NCI-H526 treated with DMSO at 0.1 percent for 48 hours (cell line): ENCODE results near the gene OXSR1.
"Not testable (repeated sequence)": the region's sequence is repeated elsewhere in the genome, so short reads cannot be mapped to it uniquely, and the experiment has no call there.

Experiments used
- DNase-seq: peaks from one replicate; lab custom pipeline; 2025; lab: John Stamatoyannopoulos, UW

Gene OXSR1

DNA sequence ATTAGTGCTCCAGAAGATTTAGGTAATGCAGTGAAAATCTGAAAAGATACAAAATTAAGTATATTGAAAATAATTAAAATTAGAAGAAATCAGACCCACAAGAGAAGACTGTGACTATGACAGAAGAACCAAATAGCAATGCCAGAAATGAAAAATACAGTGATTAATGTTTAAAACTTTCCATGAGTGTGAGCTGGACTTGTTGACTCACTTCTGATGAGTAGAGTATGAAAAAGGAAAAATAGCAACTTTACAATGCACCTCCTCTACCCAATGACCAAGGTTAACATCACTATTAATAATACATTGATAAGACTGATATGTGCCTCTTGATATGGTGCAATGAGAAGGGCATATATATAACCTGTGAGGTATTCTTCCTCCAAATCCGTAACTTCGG lies 60.9 kb downstream of the OXSR1 start:
- DNase-seq, result no peak

DNA sequence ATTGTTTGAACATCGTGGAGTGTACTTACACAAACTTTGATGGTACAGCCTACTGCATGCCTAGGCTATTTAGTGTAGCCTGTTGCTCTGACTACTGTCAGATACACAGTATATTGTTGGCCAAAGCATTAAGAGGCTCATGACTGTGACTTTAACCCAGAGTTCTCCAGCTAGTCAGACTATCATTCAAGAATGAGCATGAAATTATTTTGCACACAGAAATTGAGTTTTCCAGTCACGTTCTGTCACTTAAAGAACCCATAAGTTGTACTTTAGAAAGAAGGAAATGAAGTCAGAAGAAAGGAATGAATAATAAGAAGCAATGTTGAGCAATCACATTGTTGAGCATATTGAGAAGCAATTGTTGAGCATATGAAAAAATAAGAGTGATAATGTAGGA lies 62.7 kb downstream of the OXSR1 start:
- DNase-seq, result no peak

DNA sequence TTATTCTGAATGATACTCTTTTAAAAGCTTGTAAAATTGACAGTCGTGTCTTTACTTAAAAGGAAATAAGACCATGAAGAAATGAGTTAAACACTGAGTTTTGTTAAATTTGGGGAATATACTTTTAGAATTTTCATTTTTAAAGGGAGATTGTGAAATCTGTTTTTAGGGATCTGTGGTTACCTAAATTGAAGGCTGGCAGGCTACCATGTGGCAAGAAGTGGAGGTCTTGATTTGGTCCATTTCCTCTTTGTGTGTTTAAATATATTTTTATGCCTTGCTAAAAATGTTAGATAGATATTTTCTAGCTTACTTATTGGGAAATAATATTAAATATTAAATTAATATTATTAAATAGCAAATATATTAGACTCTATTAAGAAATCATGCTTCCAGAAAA lies 63.7 kb downstream of the OXSR1 start:
- DNase-seq, result no peak

DNA sequence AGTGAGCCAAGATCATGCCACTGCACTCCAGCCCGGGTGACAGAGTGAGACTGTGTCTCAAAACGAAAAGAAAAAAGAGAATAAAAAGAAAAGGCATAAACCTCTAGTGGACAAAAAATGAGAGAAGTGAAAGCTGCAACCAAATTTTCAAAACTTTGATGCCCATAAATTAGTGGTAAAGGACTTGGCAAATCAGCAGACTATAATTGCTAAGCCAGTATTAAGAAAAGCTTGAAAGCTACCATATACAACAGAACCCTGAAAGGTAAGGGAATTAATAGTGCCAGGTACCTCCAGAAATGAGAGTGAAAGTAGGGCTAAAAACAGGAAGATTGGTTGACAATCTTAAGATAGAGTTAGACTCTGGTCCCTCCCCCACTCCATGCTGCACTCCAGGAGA lies 67.4 kb downstream of the OXSR1 start:
- no peak for DNase-seq

DNA sequence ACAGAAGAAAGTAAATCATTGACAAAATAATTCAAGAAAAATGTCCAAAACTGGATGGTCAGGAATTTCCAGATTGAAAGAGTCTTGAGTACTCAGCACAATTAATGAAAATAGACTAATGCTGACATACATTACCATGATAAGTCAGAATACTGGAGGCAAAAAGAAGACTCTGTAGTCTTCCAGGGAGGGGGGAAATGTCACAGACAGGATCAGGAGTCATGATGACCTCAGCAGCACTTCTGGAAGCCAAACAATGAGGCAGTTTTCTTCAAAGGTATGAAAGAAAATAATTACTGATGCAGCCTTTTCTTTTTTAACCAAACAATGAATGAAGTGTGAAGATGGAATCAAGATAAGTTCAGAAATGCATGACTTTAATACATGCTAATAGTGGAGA lies 70.1 kb downstream of the OXSR1 start:
- DNase-seq, result no peak

DNA sequence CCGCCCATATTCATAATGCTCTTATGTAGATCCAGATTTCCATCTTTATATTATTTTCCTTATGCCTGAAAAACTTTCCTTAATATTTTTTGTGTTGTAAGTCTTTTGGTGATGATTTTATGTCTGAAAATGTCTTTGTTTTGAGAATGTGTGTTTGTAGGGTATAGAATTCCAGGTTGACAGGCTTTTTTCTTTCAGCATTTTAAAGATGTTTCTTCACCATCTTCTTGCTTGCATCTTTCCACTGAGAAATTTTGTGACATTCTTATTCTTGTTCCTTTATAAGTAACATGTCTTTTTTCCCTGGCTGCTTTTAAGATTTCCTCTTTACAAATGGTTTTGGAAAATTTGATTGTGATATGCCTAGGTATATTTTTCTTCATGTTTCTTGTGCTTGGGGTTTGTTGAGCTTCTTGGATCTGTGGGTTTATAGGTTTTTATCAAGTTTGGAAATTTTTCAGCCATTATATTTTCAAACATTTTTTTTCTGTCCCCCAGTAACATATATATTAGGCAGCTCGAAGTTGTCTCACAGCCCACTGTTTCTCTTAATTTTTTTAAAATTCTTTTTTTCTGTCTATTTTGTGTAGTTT lies 73.2 kb downstream of the OXSR1 start:
- no peak for DNase-seq

DNA sequence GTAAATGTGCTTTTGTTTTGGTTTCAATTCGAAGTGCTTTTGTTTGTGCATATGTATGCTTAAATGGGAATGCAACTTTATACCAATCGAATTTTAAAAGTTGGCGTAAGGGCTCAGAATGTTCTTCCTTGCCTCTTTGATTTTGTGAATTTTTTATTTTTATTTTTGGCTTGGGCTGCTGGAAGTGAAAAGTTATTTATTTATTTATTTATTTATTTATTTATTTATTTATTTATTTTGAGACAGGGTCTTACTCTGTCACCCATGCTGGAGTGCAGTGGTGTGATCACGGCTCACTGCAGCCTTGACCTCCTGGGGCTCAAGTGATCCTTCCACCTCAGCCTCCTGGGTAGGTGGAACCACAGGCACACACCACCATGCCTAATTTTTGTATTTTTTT lies 77.5 kb downstream of the OXSR1 start:
- DNase-seq, result not testable (repeated sequence)

DNA sequence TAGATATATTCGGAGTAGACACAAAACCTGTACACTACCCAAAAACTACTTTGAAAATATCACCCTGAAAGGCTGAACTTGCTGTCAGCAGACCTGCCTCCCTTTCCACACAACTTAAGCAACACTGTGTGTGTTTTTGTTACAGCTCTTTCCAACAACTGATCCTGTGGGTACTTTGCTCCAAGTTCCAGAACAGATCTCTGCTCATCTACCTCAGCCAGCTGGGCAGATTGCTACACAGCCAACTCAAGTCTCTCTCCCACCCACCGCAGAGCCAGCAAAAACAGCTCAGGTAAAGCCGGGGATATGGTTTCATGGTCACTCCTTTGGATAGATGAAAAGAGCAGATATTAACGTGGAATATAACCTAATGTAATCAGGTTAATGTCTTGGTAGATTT lies 80.6 kb downstream of the OXSR1 start:
- DNase-seq, result no peak

DNA sequence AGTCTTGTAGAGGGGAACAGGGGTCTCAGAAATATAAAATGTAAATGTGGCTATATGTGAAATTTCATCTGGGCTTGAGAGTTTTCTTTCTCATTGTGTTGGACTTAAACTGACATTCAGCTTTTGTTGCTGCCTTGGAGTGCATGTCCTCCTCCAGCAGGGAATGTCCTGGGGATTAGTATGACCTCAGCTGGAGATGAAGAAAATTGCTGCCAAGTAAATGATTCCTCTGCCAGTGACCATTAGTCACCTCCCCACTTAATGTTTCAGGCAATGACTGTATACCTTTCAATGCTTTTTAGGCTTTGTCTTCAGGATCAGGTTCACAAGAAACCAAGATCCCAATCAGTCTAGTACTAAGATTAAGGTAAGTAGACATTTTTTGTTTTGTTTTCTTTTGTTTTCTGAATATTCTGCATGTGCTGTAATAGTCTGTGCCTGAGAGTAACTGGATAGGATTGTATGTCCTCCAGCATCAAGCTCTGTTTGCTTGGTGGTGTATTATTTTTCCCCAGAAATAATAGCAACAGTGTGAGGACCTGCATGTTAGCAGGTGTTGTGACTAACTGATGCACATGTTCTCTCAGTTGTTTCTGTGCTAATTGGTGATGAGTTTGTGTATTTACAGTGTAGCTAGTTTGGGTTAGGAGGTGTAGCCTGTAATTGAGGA lies 82.2 kb downstream of the OXSR1 start:
- no peak for DNase-seq

DNA sequence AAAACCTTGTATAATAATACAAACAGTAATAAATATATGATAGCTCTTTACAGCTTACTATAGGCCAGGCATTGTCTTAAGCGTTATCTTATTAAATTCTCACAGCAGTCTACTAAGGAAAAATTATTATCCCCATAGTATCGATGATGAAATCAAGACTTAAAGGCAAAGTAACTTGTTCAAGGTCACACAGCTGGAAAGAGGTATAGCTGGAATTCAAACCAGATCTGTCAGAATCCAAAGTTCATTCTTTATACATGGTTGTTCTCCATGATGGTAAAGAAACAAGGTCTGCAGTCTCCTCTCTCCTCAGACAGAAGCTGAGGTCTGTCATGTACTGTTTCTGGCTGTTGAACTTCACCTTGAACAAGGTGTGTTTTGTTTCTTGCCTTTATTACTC lies 84.9 kb downstream of the OXSR1 start:
- DNase-seq, result no peak

DNA sequence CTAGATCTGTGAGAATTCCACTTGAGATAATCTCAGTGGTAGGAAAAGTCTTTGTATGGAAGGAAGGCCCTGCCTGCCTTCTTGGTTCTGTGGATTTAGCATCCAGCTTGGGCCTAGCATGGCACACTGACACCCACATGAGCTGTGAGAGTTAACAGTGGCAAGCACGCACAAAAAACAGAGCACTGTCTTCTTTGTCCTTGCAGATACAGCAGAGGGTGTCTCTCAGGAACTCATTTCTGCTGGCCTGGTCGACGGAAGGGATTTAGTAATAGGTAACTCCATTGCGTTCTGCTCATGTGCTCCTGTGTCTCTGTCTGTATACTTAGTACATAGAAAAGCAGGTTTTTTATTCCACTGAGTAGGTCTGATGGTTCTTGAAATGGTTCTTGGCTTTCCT lies 85.9 kb downstream of the OXSR1 start:
- DNase-seq, result no peak

DNA sequence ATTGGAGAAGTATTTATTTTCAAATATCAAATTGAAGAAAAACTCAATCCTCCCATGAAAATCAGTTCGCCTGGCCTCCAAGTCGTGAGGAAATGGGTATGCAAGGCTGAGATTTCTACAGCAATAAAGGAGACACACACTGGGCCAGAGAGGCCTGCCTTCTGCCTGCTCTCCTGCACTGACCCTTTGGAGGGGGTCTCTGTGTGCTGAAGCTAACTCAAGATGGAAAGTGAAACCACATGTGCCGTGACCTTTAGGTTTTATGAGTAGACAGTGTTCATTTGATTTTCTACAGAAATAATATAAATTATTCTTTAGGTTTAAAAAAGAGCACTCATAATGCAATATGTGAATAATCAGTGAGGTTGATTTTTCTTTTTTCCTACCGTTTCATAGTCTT lies 88.4 kb downstream of the OXSR1 start:
- DNase-seq, result no peak

DNA sequence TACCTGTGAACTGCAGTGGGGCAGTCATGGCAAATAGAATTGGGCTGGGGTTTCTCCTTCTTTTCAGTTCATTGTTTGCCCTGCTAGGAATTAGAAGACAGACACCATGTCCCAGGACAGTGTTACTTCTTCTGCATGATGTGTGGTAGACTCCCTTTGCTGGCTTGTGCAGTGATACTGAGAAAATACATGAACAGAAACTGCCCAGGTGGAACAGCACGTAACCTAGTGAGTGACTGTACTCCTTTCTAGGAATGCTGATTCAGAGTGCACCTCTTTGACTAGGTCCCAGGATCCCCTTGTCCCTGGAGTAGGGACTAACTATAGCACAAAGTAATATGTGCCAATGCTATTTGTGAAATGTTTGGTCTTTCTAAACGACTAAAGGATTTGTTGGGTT lies 89.5 kb downstream of the OXSR1 start:
- DNase-seq, result no peak

DNA sequence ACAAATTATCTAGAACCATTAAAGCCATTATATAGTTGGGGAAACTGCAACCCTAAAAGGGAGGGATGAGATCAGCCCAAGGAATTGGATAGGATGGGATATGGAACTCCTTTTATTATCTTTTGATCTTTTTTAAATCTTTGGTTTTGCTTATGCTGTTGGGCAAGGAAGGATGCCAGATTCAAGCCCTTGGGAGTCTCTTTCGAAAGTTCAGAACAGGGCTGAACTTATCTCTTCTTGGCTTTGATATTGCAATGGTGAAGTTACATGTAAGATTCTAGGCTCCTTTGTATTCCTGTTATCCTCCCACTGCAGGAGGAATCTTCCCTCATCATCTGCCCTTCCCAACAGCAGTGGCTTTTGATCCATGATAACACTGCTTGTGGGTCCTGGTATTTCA lies 90.3 kb downstream of the OXSR1 start:
- no peak for DNase-seq

DNA sequence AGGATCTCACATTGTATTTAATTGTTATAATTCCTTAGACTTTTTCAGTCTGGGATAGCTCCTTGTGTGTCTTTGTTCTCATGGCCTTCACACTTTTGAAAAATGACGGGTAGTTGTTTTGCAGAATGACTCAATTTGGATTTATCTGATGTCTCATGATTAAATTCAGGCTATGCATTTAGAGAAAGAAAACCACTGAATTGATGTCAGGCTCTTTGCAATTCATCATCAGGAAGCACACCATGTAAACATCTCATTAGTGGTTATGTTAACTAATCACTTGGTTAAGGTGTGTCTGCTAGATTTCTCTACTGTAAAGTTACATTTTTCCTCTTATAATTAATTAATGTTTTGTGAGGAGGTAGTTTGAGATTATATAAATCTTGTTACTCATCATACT lies 92.2 kb downstream of the OXSR1 start:
- DNase-seq, result no peak

DNA sequence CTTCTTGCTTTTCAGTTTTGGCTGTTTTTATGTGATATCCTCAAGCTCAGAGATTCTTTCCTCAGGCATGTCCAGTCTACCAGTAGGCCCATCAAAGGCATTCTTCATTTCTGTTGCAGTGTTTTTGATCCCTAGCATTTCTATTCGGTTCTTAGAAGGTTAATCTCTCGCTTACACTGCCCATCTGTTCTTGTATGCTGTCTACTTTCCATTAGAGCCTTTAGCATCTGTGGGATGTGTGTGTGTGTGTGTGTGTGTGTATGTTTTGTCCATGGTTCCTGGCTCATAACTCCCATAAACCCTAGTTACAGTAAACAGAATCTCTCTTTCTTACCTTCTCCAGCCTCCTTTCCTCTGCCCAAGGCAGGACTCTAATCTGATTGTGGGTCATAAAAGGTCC lies 95.1 kb downstream of the OXSR1 start:
- DNase-seq, result no peak

DNA sequence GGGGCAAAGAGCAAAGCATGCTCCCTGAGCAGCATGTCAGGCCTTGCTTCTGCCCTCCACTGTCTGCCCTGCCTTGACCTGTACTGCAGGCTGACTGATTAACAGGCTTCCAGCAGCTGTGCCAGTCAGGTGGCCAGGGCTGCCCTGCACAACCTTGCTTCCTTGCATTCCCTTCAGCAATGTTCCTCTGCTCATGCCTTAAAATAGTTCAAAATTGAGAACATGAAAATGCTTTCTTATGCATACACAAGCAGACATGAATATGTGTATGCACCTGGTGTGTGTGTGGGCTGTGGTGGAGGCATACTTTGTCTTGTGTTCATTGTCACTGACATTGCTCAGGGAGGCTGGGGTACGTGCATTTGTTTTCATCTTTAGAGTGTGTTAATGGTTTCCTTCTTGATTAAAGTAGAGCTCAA lies 99.0 kb downstream of the OXSR1 start:
- DNase-seq, result no peak

DNA sequence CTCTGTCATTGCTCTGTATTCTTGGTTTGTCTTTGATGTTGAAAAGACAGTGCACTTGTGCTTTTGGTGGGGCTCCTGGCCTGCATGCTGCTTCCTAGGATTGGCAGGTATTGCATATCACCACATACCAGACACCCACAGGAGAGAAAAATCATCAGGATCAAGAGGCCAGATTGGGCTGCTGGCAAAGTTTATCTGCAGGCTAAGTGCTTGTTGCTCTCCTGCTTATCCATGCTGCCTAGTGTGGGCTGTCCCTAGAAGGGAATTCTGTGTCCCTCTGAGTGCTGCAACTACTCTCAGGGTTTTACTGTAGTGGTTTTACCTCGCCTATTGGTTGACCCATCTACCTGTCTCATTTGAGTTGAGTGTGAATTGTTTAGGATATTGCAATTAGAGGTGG lies 99.4 kb downstream of the OXSR1 start:
- DNase-seq, result no peak

DNA sequence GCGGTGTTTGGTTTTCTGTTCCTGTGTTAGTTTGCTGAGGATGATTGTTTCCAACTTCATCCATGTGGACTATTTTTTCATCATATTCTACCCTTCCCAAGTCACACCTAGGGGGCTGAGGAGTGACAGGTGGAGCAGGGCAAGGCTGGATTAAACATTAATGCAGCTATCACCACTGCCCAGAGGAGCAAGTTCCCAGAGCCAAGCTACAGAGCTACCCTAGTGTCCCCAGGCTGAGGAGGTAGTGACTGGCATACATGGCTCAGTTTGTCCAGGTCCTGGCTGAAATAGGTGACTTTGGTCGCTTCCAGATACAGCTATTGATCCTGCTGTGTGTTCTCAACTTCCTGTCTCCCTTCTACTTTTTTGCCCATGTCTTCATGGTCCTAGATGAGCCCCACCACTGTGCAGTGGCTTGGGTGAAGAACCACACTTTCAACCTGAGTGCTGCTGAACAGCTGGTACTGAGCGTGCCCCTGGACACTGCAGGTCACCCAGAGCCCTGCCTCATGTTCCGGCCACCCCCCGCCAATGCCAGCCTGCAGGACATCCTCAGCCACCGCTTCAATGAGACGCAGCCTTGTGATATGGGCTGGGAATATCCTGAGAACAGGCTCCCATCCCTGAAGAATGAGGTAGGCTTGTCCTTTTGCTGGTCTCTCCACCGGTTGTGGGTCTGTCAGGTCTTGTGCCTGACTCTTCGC lies 100.4 kb downstream of the OXSR1 start, which contains the start of gene SLC22A13:
TSS of gene SLC22A13 (plus strand) at position 209 of the 704 bp plus-strand sequence. CDS start at position 258, 49 bp downstream.
- no peak for DNase-seq

DNA sequence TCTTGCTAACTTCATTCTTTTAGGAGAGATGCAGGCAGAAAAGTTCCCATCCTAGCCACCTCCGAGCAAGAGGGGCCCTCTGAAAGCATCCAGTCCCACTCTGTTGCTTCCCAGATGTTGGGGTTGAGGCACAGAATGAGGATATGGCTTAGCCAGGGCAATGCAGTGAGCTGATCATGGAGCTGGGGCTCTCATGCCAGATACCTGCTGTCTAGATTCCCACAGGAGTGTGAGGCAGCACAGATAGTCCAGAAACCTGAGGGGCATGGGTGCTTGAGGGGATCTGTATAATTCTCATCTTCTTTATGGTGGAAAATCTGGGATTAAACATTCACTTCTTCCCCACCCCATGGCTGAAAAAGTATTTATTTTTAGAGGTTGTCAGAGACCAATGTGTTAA lies 101.5 kb downstream of the OXSR1 start:
- no peak for DNase-seq

DNA sequence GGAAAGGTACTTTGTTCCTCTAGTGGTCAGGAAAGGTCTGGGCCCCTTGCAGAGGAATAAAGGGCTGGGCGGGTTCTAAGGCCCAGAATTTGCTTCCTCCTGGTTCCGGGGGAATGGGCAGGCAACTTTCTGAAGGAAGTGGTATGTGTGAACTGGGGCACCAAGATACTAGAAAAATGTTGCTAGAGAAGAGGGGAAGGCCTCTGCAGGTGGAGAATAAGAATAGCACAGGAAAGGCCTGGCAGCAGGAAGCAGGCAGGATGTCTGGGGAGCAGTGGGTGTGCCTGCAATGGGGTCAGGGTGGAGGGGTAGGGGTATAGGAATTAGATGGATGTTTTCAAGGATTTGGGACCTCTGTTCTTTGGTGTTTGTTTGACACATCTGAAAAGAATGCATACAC lies 102.3 kb downstream of the OXSR1 start:
- DNase-seq, result no peak

DNA sequence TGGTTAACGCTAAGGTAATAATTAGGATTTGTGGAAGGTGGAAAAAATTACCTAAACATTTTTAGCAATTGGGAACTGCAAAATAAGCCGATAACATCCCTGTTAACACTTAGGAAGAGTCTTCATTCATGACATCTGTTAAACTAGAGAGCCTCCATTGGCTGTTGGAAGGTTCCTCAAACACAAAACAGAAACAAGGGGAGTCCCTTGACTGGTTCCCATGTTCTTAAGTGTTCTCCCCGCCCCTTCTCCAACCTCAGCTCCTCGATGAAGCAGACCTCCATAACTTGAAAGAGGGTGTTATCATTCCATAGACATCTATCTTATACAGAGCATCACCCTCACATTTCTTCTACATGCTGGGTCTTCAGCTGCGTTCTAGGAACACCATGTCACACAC lies 102.8 kb downstream of the OXSR1 start:
- DNase-seq, result no peak

DNA sequence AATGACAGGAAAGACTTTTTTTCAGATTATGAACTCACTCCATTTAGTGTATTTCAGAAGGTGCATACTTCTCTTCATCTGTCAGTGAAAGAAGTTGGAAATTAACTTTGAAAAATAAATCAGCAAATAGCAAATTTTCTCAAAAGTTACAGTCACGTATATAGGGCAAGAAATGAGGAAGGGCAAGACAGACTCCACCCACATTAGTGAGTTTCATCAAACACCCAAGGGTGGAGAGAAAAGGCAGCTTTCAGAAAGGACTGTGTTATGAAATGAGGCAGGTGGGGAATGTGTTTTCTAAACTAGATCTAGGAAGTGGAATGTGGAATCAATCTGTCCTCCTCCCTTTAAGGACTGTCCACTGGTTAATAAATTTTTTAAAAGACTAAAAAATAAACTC lies 103.2 kb downstream of the OXSR1 start:
- no peak for DNase-seq

DNA sequence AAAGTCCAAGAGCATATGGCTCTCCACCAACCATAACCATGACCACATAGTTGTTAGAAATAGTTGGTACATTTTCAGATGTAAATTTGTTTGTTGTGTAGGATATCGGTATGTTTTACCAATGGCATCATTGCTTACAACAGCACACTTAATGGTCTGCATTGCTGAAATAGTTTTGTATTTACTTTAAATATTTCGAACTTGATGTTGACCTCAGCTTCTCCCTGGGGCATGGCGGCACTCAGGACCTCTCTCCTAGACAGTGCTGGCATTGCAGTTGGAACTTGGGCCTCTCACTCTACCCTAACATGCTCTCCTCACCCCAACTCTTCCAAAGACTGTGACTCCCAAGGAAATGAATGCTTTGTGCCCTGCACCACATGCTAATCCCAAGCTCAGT lies 105.3 kb downstream of the OXSR1 start:
- no peak for DNase-seq
